ENCODE measurements around the gene MYO1B. TPM values are rescaled to one million over a fixed set of nuclear protein-coding genes. Genes with fewer than 3 reads are reported as not detected.

The MYO1B gene
- total RNA-seq, 1 experiment from 2014 or later: 95.6 TPM

- no peaks in the 10 kb centered on the region for H3K27me3 ChIP-seq
- no peak overlapping the region for H3K4me3 ChIP-seq
- DNase-seq: no peak
Observed at GRCh38 chr2:191299866-191300265, 54.7 kb downstream of the MYO1B start.

GRCh38 chr2:191301971-191302370 lies 56.8 kb downstream of the MYO1B start:
- no peaks in the 10 kb centered on the region for H3K27me3 ChIP-seq
- no peak for DNase-seq
- peaks cover 22% of the 10 kb centered on the region for H3K36me3 ChIP-seq
- no peak overlapping the region for H3K4me3 ChIP-seq
- H3K9me3 ChIP-seq: no peaks in the 10 kb centered on the region

More at GRCh38 chr2:191299866-191300265, 54.7 kb downstream of the MYO1B start:
- H3K9me3 ChIP-seq: no peaks in the 10 kb centered on the region
- H3K36me3 ChIP-seq: peaks cover 22% of the 10 kb centered on the region

- no peaks in the 10 kb centered on the region for H3K27me3 ChIP-seq
- H3K36me3 ChIP-seq: peaks cover 22% of the 10 kb centered on the region
- DNase-seq: no peak
- H3K4me3 ChIP-seq: no peak overlapping the region
- no peaks in the 10 kb centered on the region for H3K9me3 ChIP-seq
Observed at GRCh38 chr2:191302459-191303139, 57.4 kb downstream of the MYO1B start.

GRCh38 chr2:191303140-191304005 lies 58.2 kb downstream of the MYO1B start:
- Histone ChIP-seq H3K27me3 (no peaks in the 10 kb centered on the region), H3K4me3 (no peak overlapping the region), H3K36me3 (peaks cover 22% of the 10 kb centered on the region), H3K9me3 (no peaks in the 10 kb centered on the region)
- no peak for DNase-seq

- Histone ChIP-seq H3K4me3 (no peak overlapping the region), H3K27me3 (no peaks in the 10 kb centered on the region), H3K9me3 (no peaks in the 10 kb centered on the region), H3K36me3 (peaks cover 14% of the 10 kb centered on the region)
- DNase-seq: peak; percentile 62
Observed at GRCh38 chr2:191304939-191305875, 60.0 kb downstream of the MYO1B start.

- Histone ChIP-seq H3K9me3 (no peaks in the 10 kb centered on the region), H3K36me3 (peaks cover 3% of the 10 kb centered on the region; the same call in 1 of the 2 replicates), H3K4me3 (no peak overlapping the region), H3K27me3 (no peaks in the 10 kb centered on the region)
- no peak for DNase-seq
Observed at GRCh38 chr2:191308026-191308425, 62.8 kb downstream of the MYO1B start.

GRCh38 chr2:191311156-191311555 lies 66.0 kb downstream of the MYO1B start:
- Histone ChIP-seq H3K36me3 (no peaks in the 10 kb centered on the region), H3K9me3 (no peaks in the 10 kb centered on the region), H3K4me3 (no peak overlapping the region), H3K27me3 (no peaks in the 10 kb centered on the region)
- DNase-seq: no peak

GRCh38 chr2:191311627-191312026 lies 66.4 kb downstream of the MYO1B start:
- Histone ChIP-seq H3K9me3 (no peaks in the 10 kb centered on the region), H3K27me3 (no peaks in the 10 kb centered on the region), H3K36me3 (no peaks in the 10 kb centered on the region), H3K4me3 (no peak overlapping the region)
- DNase-seq: no peak

- DNase-seq: no peak
- Histone ChIP-seq H3K27me3 (no peaks in the 10 kb centered on the region), H3K9me3 (no peaks in the 10 kb centered on the region), H3K36me3 (no peaks in the 10 kb centered on the region), H3K4me3 (no peak overlapping the region)
Observed at GRCh38 chr2:191312163-191312562, 67.0 kb downstream of the MYO1B start.

GRCh38 chr2:191312662-191313061 lies 67.5 kb downstream of the MYO1B start:
- DNase-seq: no peak
- Histone ChIP-seq H3K36me3 (no peaks in the 10 kb centered on the region), H3K9me3 (no peaks in the 10 kb centered on the region), H3K27me3 (no peaks in the 10 kb centered on the region), H3K4me3 (no peak overlapping the region)

GRCh38 chr2:191314697-191315364 lies 69.6 kb downstream of the MYO1B start:
- Histone ChIP-seq H3K9me3 (no peaks in the 10 kb centered on the region), H3K27me3 (no peaks in the 10 kb centered on the region), H3K36me3 (no peaks in the 10 kb centered on the region; the same call in 1 of the 2 replicates), H3K4me3 (no peak overlapping the region)
- DNase-seq: no peak

- H3K9me3 ChIP-seq: no peaks in the 10 kb centered on the region
- no peaks in the 10 kb centered on the region for H3K27me3 ChIP-seq
- DNase-seq: no peak
- H3K36me3 ChIP-seq: no peaks in the 10 kb centered on the region; the same call in none of the 2 replicates
- no peak overlapping the region for H3K4me3 ChIP-seq
Observed at GRCh38 chr2:191315365-191315752, 70.2 kb downstream of the MYO1B start.

- H3K27me3 ChIP-seq: no peaks in the 10 kb centered on the region
- H3K9me3 ChIP-seq: no peaks in the 10 kb centered on the region
- no peak overlapping the region for H3K4me3 ChIP-seq
- no peak for DNase-seq
- no peaks in the 10 kb centered on the region; the same call in none of the 2 replicates for H3K36me3 ChIP-seq
Observed at GRCh38 chr2:191316246-191316994, 71.2 kb downstream of the MYO1B start.

- Histone ChIP-seq H3K36me3 (no peaks in the 10 kb centered on the region; the same call in none of the 2 replicates), H3K9me3 (no peaks in the 10 kb centered on the region), H3K27me3 (no peaks in the 10 kb centered on the region), H3K4me3 (no peak overlapping the region)
- DNase-seq: peak; percentile 60
Observed at GRCh38 chr2:191318037-191318728, 73.0 kb downstream of the MYO1B start.

- DNase-seq: peak; percentile 59
- Histone ChIP-seq H3K4me3 (no peak overlapping the region), H3K36me3 (no peaks in the 10 kb centered on the region; the same call in none of the 2 replicates), H3K9me3 (no peaks in the 10 kb centered on the region), H3K27me3 (no peaks in the 10 kb centered on the region)
Observed at GRCh38 chr2:191318729-191319078, 73.5 kb downstream of the MYO1B start.
